IPS-20b (cell line): Measurements from ENCODE around the gene RELN.

Experiments
- H3K27ac ChIP-seq: one replicate; pipeline ENCODE4 v1.5.1; 2013; ENCODE audit warnings: low read length
- H3K27me3 ChIP-seq: 2 replicates; pipeline ENCODE4 v1.6.1; 2013; ENCODE audit warnings: mild to moderate bottlenecking, low read length, inconsistent platforms; ENCODE audit not compliant: insufficient read depth
- H3K36me3 ChIP-seq: 2 replicates; pipeline ENCODE4 v1.6.1; 2013; ENCODE audit warnings: low read depth, mild to moderate bottlenecking, inconsistent platforms, low read length, moderate library complexity; ENCODE audit not compliant: insufficient read depth
- H3K4me1 ChIP-seq: 2 replicates; pipeline ENCODE4 v1.6.1; 2013; ENCODE audit warnings: mild to moderate bottlenecking, control low read depth, inconsistent platforms, low read length, moderate library complexity; ENCODE audit not compliant: insufficient read depth
- H3K4me3 ChIP-seq: 2 replicates; pipeline ENCODE4 v1.5.1; 2013; ENCODE audit warnings: mild to moderate bottlenecking, low read length, inconsistent platforms
- H3K9ac ChIP-seq: 2 replicates; pipeline ENCODE4 v1.6.1; 2013; ENCODE audit warnings: low read depth, mild to moderate bottlenecking, inconsistent platforms, low read length, moderate library complexity
- H3K9me3 ChIP-seq: 2 replicates; pipeline ENCODE4 v1.6.1; 2013; ENCODE audit warnings: mild to moderate bottlenecking, low read depth, low read length, inconsistent platforms; ENCODE audit not compliant: insufficient read depth

Gene RELN

DNA sequence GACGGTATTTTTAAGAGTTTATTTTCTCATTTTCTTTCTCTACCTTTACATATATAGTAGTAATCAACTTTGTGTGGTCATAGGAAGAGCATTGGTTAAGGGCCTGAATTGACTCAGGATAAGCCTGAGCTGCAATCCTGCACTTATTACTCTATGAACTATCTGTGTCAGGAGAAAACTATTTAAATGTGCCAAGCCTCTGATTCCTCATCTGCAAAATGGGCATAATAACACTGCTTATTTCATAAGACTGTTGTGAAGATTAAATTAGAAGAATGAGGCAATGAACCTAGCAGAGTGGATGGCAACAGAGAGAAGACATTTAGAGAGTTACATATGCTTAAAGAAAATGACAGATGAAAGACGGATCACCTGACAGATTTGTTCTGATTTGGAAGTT lies 175.5 kb downstream of the RELN start:
- Histone ChIP-seq H3K9ac (no peak overlapping the region), H3K9me3 (no peaks in the 10 kb centered on the region), H3K27ac (no peak overlapping the region), H3K4me3 (no peak overlapping the region), H3K4me1 (peaks cover 12% of the 10 kb centered on the region; the same call in 1 of the 2 replicates), H3K36me3 (no peaks in the 10 kb centered on the region), H3K27me3 (no peaks in the 10 kb centered on the region)

DNA sequence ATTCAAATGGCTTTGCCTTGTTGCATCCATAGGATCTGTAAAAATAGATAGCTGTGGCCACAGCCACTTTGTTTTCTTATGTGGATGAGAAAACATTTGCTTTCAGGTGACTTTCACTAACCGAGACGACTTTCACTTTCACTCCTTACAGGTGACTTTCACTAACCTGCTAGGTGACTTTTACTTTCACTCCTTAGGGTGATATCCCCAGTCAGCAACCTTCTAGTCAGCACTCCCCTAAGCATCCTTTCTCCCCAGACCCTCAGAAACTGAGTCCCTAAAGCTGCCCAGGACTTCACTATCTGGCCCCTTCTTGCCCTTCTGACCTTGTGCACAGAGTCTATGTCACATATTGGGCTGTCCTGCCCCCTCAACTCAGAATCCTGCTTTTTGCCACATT lies 177.5 kb downstream of the RELN start:
- no peaks in the 10 kb centered on the region for H3K27me3 ChIP-seq
- no peaks in the 10 kb centered on the region for H3K9me3 ChIP-seq
- no peak overlapping the region for H3K9ac ChIP-seq
- H3K27ac ChIP-seq, result no peak overlapping the region
- no peak overlapping the region for H3K4me3 ChIP-seq
- peaks cover 15% of the 10 kb centered on the region; the same call in 1 of the 2 replicates for H3K4me1 ChIP-seq
- no peaks in the 10 kb centered on the region for H3K36me3 ChIP-seq

DNA sequence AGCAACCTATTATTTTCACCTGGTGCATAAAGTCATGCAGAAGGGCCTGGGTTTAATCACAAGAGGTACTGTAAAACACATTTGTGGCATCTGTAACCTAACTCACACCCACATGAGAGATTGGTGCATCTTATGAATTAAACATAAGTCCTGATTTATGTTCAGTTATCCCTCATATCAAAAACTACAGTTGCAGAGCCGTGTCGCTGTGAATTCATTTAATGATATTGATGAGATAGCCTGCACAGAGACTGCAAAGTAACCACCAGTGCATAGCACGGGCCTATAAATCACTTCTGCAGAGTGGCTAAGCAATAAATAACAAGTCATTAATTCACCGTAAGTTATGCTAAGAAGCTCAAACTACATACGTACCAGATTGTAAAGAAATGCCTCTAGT lies 178.2 kb downstream of the RELN start:
- Histone ChIP-seq H3K4me1 (peaks cover 15% of the 10 kb centered on the region; the same call in 1 of the 2 replicates), H3K9me3 (no peaks in the 10 kb centered on the region), H3K36me3 (no peaks in the 10 kb centered on the region), H3K27me3 (no peaks in the 10 kb centered on the region), H3K9ac (no peak overlapping the region), H3K27ac (no peak overlapping the region), H3K4me3 (no peak overlapping the region)

GRCh38 chr7:103810112-103810744 lies 179.2 kb downstream of the RELN start:
- Histone ChIP-seq H3K9ac (0 out of 2 replicates have a peak overlapping the region, but pooled peaks have one; percentile 2), H3K4me1 (peaks cover 15% of the 10 kb centered on the region; the same call in 1 of the 2 replicates), H3K36me3 (no peaks in the 10 kb centered on the region), H3K27ac (no peak overlapping the region), H3K27me3 (no peaks in the 10 kb centered on the region), H3K4me3 (no peak overlapping the region), H3K9me3 (no peaks in the 10 kb centered on the region)

DNA sequence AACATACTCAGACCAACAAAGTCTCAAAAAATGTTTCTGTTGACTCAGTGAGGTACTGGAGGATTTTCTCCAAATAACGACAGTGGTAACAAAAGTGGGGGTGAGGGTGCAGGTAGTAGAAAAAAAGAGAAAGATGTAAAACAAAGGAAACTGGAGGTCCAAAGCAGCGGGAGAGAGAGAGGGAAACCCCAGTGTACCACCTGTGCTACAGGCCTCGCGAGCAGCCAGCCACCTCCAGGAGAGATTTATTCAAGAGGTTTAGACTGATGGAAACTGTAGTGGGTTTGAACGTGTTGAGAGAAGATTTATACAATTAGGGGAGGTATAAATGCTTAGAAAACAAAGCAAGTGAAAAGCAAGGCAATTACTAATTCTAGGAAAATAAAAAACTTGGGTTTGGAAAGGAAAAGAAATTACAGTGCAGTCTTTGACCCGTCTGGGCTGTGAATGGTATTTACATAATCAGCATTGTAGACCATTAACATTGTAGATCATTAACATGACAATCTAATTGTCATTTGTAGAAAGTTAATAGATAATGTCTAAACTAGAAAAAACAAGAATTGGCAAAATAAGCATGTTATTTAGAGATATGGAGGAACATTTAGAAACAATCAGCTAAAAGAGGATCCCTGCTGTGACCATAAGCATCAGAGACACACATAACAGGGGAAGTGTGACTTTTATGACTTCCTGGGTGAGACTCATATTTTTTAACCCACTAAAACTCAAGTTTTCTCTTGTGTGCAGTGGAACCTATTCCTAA lies 180.0 kb downstream of the RELN start:
- H3K36me3 ChIP-seq, result no peaks in the 10 kb centered on the region
- no peaks in the 10 kb centered on the region for H3K9me3 ChIP-seq
- H3K9ac ChIP-seq, result 0 out of 2 replicates have a peak overlapping the region, but pooled peaks have one; percentile 2
- peaks cover 15% of the 10 kb centered on the region; the same call in 1 of the 2 replicates for H3K4me1 ChIP-seq
- no peaks in the 10 kb centered on the region for H3K27me3 ChIP-seq
- H3K4me3 ChIP-seq, result no peak overlapping the region
- H3K27ac ChIP-seq, result no peak overlapping the region

DNA sequence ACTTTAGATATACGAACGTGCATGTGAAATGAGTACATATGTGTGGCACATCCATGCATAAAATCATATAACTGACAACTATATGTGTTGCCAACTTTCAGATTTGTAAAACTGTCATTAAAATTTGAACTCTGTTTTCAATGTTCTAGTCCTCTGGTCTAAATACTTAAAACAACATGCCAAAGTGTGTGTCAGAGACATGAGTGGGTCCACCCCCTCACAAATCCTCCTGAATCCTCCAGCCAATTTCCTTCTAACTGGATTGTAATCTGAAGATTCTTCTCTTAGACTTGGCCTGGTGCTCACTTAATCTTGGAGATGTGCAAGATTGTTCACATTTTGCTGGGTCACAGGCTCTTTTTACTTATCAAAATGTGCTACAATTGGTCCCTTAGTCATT lies 184.1 kb downstream of the RELN start:
- H3K4me1 ChIP-seq, result peaks cover 15% of the 10 kb centered on the region; the same call in 1 of the 2 replicates
- no peaks in the 10 kb centered on the region for H3K36me3 ChIP-seq
- H3K9ac ChIP-seq, result no peak overlapping the region
- H3K9me3 ChIP-seq, result no peaks in the 10 kb centered on the region
- H3K27me3 ChIP-seq, result no peaks in the 10 kb centered on the region
- H3K4me3 ChIP-seq, result no peak overlapping the region
- H3K27ac ChIP-seq, result no peak overlapping the region

DNA sequence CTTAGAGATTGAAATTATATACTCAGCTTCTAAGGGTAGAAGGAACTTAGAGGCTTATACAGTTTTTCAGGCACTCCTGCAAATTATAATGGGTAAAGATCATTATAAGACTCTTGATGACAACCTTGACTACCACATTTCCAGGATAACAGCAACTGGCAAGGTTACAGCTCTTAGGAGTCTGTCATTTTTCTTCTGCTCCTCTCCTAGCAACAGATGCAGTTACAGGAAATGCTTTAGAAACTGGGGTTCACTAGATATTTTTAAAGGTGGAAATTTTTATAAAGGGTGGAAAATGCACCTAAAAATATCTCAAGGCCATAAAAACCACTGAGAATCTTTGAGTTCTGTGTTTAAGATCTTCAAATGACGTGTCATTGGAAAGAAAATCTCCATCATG lies 185.8 kb downstream of the RELN start:
- Histone ChIP-seq H3K9me3 (no peaks in the 10 kb centered on the region), H3K9ac (no peak overlapping the region), H3K27me3 (no peaks in the 10 kb centered on the region), H3K4me3 (no peak overlapping the region), H3K36me3 (no peaks in the 10 kb centered on the region), H3K4me1 (no peaks in the 10 kb centered on the region; the same call in 1 of the 2 replicates), H3K27ac (no peak overlapping the region)

- no peak overlapping the region for H3K4me3 ChIP-seq
- H3K4me1 ChIP-seq, result no peaks in the 10 kb centered on the region
- H3K27ac ChIP-seq, result no peak overlapping the region
- H3K36me3 ChIP-seq, result no peaks in the 10 kb centered on the region
- no peak overlapping the region for H3K9ac ChIP-seq
- no peaks in the 10 kb centered on the region for H3K9me3 ChIP-seq
- H3K27me3 ChIP-seq, result no peaks in the 10 kb centered on the region
These were observed 190.2 kb downstream of the RELN start for GRCh38 chr7:103799298-103799697.

GRCh38 chr7:103797647-103798307 lies 191.7 kb downstream of the RELN start:
- Histone ChIP-seq H3K36me3 (no peaks in the 10 kb centered on the region), H3K9ac (no peak overlapping the region), H3K4me3 (no peak overlapping the region), H3K27ac (no peak overlapping the region), H3K27me3 (no peaks in the 10 kb centered on the region), H3K9me3 (no peaks in the 10 kb centered on the region), H3K4me1 (no peaks in the 10 kb centered on the region)

DNA sequence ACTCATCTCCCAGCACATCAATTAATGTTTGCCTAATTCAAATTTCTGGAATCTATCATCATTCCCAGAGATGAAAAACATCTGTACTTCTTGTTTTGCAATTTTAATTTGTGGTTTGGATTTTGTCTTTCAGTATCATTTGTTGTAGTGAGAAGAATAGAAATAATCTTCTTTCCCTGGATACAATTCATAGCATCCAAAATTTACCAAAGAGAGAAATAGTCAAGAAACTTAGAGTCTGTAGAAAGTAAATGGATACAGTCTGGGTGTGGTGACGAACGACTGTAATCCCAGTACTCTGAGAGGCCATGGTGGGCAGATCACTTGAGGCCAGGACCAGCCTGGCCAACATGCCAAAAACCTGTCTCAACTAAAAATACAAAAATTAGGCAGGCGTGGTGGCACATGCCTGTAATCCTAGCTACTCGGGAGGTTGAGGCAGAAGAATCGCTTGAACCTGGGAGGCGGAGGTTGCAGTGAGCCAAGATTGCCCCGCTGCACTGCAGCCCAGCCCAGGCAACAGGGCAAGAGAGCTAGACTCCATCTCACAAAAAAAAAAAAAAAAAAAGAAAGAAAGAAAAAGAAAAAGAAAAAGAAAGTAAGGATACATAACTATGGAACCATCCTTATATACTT lies 193.0 kb downstream of the RELN start:
- H3K27ac ChIP-seq, result no peak overlapping the region
- H3K9ac ChIP-seq, result no peak overlapping the region
- no peak overlapping the region for H3K4me3 ChIP-seq
- H3K27me3 ChIP-seq, result no peaks in the 10 kb centered on the region
- no peaks in the 10 kb centered on the region for H3K4me1 ChIP-seq
- H3K36me3 ChIP-seq, result no peaks in the 10 kb centered on the region
- no peaks in the 10 kb centered on the region for H3K9me3 ChIP-seq

- Histone ChIP-seq H3K9ac (no peak overlapping the region), H3K27ac (no peak overlapping the region), H3K9me3 (no peaks in the 10 kb centered on the region), H3K4me3 (no peak overlapping the region), H3K4me1 (no peaks in the 10 kb centered on the region), H3K36me3 (no peaks in the 10 kb centered on the region), H3K27me3 (no peaks in the 10 kb centered on the region)
These were observed 193.7 kb downstream of the RELN start for GRCh38 chr7:103795787-103796186.
